GM18861 (cell line): Measurements from ENCODE around the gene WBP4.
A peak's percentile ranks its signal among the peaks of the same experiment; 100 is the strongest.
"Not testable (repeated sequence)": the region's sequence is repeated elsewhere in the genome, so short reads cannot be mapped to it uniquely, and the experiment has no call there.

Experiments
- ATAC-seq: cut with Tn5 transposase; IDR thresholded peaks from one replicate; pipeline ENCODE4 v1.9.1; 2021; ENCODE audit not compliant: unreplicated experiment

Gene WBP4, protein sequence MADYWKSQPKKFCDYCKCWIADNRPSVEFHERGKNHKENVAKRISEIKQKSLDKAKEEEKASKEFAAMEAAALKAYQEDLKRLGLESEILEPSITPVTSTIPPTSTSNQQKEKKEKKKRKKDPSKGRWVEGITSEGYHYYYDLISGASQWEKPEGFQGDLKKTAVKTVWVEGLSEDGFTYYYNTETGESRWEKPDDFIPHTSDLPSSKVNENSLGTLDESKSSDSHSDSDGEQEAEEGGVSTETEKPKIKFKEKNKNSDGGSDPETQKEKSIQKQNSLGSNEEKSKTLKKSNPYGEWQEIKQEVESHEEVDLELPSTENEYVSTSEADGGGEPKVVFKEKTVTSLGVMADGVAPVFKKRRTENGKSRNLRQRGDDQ

DNA sequence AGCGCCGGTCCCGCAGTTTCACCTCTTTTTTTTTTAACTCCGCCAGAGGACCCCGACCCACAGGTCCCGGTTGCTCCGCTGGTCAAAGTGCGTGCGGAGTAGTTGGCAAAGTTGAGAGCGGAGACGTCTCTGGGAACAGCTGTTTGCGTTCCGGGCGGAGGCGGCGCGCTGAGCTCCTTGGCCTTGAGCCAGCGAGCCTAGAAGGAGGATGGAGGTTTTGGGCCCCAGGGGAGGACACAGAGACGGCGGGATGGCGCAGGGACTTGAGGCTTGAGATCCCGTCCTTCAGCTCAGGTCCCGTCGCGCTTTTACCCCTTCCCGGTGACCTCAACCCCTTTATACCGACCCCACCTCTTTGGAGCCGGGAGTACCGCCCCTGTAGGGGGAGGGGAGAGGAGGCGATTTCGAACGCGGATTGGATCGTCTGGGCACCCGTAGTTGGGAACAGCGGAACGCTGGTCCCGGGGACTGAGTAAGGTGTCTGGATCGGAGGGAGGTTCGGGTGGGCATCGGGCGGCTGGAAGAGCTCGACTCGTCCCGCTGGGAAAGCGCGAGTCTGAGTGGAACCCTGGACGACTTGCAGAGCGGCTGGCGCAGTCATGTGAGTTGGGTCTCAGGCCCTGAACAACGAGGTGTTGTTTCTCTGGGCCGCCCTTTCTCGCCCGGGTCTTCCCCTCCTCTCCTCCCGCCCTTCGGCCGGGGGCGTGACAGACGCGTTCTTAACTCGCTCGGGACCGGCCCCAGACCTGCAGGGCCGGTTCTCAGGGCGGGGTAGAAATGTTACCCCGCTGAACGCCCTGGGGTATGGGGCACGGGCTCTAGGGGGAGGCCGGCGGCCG, at the start of gene WBP4:
WBP4 (plus strand) TSS at position 435 of the 839 bp plus-strand sequence; CDS start at position 600, 165 bp downstream.
- ATAC-seq, result peak; percentile 65

DNA sequence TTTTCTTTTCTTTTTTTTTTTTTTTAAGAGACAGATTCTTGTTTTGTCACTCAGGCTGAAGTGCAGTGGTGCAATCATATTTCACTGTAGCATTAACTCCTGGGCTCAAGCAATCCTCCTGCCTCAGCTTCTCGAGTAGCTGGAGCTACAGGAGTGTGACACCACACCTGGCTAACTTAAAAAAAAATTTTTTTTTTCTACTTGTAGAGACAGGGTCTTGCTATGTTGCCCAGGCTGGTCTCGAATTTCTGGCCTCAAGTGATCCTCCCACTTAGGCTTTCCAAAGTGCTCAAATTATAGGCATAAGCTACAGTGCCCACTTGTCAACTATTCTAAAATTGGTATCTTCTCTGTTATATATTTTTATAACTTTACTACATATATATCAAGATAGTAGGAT, 48.8 kb upstream of the WBP4 start:
- ATAC-seq, result no peak

DNA sequence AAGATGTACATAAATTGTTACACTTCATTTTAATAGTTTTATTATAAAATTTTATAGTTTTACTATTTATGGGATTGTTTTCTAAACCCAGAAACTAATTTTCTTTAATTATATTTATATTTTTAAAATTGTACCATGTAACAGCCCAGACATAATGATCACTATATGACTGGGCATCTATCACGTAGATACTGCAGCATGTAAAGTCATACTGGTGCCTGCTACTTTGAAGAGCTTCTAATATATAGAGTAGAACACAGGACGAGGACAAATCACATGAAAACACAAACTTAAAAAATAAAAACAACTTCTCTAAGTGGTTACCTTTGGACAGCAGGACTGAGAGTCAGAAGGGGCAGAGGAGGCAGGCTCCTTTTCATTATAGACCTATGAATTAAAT, 47.5 kb upstream of the WBP4 start:
- ATAC-seq, result no peak

DNA sequence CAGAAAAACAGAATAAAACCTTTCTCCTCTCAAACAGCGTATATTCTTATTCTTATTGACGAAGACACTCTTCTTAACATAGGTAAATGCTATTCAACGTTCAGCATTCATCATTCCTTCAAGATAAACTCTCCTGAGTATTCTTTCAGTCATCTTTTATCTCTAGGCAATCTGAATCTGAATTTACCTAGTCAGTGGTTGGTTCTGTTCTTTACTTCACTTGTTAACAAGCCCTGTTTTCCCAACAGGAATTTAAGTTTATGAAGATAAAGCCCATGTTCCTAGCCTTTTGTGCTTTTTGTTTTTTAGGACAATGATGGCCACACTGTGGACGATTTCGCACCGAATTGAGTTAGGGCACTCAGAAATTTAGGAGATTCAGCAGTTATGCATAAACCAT, 45.4 kb upstream of the WBP4 start:
- no peak for ATAC-seq

DNA sequence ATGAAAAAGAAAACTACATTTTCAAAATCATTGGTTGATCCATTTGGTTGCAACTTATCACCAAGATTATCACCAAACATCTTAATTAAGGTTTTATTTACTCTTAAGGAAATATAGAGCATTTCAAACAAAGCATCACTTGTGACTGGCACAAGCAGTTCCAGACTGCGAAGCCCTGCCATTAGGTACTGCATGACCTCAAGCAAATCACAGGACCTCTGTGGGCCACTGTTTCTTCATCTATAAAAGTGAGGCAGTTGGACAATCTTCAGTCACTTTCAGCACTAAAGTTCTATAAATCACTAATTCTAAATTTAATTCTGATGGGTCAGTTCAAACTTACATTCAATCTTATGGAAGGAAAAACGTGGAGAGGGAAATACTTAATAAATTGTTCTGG, 44.1 kb upstream of the WBP4 start:
- ATAC-seq, result no peak

DNA sequence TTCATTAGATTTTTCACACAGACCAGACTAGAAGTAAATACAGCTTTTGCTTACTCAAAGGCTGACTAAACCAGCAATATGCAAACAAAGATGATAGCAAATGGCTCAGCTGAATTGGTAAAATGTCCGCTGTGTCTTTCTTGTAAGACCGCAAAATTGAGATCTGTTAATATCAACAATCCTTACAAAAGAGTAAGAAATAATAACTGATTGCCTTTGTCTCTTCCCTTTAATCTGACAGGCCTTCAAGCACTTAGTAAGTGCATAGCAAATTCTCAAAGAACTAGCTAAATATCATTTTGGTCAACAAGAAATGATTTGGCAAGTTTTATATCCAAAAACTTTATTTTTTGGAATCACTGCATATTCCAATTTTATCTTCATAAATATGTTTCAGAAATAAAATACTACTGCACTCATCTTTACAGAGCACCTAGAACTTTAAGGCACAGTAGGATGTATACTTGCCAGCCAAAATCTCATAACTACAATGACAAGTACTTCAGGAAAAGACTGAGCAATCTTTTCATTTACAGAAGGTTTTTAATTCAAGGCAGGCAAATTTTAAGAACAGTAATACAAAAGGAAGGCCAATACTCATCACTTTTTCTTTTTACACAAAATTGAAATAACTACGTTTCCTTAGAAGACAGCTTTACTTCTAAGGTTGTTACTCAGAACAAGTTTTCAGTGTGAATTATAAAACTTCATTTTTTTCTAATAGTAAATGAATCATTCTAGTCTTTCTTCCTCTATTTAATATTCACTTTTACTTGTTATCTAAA, 43.3 kb upstream of the WBP4 start:
- no peak for ATAC-seq

DNA sequence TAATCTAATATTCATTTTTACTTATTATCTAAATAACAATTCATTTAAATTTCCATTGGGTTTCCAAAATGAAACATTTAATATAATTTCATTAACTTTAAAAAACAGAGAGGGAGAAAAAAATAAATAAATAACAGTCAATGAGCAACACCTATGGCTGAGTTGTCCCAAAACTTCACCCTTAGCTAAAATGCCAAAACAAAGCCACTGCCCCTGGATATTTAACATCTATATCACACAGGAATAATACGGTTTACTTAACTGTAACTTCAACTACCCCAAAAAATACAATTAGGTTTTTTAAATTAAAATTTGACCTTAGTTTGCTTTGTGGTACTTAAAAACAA, 42.7 kb upstream of the WBP4 start:
- ATAC-seq, result no peak

DNA sequence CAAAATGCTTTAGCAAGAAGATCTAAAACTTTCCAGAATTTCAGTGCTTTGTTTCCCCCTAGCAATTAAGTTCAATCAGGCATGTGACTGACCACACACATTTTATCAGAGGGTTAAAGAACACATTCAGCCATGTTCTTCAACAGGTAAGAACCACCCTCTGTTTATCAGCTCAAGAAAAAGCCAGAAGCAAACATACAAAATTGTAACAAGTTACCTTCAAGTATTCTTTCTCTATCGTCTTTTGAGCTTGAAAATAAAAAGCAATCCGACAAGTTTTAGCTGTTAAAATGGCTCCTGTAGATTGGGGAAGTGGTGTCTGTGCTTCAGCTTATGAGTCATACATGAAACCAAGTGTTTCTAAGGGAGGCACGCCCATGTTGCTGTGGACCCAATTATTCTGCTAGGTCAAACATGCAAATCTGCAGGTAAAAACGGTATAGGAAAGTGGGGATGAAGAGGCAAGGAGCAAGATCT, 42.3 kb upstream of the WBP4 start, which contains the start of gene ELF1:
ELF1 (minus strand) TSS at position 306 of the 477 bp plus-strand sequence. CDS start 37,262 bp downstream, outside the sequence.
- peak; percentile 77 for ATAC-seq

DNA sequence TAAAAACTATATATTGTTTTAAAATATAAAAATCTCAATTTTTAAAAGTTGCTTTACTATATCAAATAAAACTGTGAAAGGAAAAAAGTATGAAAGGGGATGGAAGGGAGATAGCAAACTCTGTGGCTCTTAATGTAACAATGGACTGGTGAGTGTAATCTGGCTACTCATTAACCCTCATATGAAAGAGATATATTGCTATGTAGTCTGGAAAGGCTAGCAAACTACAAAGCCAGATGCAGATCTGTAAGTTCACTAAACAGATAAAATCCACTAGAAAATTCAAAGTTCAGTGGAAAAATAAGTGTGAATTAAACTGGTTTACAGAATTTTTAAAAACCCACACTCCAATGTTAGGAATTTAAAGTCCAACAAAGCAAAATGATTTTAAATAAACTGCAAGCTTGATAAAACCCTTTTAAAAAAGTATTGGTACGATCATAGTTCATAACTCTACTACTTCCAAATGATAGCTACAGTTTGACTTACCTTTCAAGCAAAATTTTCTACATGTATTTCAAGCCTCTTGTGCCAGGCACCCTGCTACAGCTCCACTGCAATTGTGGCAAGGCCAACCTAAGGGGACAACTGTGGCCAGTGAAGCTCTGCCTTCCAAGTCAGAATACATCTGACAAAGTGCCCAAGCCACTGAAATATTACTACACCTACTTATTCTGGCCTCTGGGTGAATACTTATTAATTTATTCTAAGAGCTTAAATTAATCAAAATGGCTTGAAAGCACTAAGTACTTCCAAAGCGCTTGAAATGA, 41.5 kb upstream of the WBP4 start:
- no peak for ATAC-seq

DNA sequence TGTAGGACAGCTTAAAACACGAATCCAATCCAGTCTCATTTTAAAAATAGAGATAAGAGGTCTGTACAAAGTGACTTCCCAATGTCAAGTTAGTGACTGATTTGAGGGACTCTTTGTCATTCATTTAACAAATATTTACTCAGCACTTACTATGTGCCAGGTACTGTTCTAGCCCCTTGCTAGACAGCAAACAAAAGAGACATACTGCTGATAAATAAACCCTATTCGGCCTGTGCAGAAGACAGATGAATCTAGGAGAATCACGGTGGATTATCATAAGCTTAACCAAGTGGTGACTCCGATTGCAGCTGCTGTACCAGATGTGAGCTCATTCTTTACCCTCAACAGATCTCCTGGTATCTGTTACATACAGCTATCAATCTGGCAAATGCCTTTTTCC, 35.8 kb upstream of the WBP4 start:
- no peak for ATAC-seq

DNA sequence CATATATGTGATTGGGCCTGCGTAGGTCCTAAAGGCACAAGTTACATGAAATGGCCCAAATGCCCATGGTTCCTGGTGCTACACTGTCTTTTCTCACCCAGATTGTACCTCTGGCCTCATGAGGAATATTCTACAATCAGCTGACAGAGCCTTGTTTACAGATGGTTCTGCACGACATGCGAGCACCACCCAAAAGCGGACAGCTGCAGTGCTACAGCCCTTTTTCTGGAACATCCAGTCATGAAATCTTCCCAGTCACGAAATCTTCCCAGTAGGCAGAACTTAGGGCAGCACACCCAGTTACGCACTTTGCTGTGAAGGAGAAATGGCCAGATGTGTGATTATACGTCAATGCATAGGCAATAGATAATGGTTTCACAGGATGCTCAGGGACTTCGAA, 34.5 kb upstream of the WBP4 start:
- no peak for ATAC-seq

DNA sequence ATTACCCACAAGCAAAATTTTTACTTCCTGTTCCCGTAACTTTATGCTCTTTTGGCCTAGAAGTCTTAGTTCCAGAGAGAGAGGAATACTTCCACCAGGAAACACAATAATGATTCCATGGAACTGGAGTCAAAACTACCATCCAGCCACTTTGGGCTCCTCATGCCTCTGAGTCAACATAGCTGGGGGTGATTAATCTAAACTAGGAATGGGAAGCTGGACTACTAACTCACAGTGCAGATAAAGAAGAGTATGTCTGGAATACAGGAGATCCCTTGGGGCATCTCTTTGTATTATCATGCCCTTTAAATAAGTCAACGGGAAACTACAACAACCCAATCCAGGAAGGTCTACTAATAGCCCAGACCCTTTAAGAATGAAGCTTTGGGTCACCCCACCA, 33.3 kb upstream of the WBP4 start:
- no peak for ATAC-seq

DNA sequence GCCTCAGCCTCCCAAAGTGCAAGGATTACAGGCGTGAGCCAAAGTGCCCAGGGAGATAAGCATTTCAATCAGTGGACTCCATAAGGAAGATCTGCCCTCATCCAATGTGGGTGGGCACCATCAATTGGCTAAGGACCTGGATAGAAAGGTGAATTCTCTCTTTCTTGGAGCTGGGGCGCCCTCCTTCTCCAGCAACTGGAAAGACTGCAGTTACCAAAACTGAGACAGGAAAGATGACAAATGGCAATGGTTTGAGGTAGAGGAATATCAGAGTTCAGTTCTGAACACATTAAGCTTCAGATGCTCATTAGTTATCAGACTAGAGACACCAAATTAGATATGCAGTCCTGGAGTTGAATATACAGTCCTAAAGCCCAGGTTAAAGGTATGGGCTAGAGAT, 31.7 kb upstream of the WBP4 start:
- ATAC-seq, result no peak

DNA sequence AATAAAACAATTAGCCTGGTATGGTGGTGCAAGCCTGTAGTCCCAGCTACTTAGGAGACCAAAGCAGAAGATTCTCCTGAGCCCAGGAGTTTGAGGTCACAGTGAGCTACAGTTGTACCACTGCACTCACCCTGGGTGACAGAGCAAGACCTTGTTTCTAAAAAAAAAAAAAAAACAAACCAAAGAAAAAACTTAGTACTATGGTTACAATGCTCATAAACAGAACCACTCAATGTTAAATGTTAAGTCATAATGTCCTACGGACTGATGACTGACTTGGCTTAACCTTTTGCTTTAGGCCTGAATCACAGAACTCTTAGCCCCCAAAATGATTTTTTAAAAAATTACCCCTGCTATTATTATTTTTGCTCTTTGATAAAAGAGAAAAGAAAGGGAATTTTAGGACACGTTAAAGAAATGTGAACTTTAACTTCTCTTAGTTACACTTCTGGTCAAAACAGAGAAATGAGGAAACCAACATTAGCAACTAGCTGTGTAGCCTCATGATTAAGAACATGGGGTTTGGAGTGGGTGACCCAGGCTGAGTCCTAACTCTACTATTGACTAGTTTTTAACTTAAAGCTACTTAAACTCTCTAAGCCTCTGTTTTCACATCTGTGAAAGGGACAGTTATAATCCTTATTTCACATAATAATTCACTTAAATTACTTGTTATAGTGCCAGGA, 28.5 kb upstream of the WBP4 start:
- no peak for ATAC-seq

DNA sequence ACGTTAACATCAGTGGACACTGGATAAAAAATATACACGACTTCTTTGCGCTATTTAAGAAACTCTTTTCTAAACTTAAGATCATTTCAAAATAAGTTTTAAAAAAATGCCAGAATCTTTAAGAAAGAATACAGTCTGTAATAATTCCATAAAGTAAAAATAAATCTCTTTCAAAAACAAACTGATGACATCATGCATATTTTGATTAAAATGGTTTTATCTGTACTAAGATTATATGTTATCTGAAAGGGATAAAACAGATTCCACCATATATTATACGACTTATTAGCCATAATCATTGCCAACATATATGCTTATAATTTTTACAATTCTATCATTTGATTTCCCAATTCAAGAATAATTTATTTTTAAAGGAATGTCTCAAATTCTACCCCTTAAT, 26.9 kb upstream of the WBP4 start:
- ATAC-seq, result no peak

DNA sequence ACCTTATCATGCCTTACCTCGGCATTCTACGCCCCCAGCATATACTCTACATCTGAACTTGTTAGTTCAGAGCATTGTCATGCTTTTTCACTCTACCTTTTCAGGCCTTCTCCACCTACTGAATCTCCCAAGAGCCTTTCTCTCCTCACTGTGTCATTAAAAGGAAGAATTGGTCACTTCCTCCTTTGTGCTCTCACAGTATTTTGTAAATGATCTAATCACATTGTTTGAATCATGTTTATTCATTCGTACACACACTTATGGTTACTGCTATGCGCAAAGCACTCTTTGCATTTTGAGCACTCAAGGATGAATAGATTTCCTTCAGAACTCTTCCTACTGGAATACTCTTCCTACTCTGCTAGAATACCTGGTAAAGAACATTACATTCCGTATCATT, 26.4 kb upstream of the WBP4 start:
- ATAC-seq, result no peak

DNA sequence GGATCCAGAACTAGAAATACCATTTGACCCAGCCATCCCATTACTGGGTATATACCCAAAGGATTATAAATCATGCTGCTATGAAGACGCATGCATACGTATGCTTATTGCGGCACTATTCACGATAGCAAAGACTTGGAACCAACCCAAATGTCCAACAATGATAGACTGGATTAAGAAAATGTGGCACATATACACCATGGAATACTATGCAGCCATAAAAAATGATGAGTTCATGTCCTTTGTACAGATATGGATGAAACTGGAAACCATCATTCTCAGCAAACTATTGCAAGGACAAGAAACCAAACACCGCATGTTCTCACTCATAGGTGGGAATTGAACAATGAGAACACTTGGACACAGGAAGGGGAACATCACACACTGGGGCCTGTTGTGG, 24.8 kb upstream of the WBP4 start:
- ATAC-seq, result not testable (repeated sequence)

DNA sequence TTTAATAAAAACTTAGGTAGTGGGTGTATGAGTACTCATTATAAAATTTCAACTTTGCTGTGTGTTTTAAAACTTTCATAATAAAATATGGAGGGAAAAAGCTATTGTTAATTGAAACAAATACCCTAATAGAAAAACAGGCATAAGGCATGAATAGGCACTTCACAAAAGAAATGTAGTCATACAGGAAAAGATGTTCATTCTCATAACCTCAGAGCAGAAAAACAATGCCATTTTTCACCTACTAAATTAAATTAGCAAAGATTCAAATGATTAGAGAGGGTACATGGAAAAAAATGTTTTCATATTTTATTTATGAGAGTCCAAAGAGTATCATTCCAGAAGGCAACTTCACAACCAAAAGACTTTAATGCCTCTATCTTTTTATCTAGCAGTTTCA, 21.6 kb upstream of the WBP4 start:
- no peak for ATAC-seq

DNA sequence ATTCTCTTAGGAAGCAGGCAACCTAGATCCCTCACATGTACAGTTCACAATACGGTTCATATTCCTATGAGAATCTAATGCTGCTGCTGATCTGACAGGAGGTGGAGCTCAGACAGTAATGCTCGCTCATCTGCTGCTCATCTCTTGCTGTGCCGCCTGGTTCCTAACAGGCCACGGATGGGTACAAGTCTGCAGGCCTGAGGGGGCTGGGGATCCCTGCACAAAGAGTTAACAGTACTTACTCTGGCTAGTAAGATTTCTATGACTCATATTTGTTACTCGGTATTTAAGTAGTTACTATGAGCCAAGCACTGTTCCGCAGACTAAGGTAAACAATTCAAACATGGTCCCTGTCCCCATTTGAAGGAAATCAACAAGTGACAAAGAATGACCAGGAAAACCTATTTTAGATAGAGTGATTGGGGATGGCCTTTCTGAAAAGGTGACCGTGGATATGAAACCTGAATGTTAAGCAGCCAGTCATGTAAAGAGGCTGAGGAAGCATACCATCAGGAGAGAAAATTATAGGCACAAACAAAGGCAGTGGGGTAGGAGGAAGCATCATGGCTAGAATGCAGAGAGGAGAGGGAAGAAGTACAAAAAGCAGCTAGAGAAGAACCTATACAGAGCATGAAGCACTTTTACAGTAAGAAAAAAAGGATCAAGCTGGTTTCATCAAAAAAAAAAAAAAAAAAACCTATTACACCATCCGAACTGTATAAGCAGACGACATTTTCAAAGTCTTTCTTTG, 20.6 kb upstream of the WBP4 start:
- no peak for ATAC-seq
